HepG2 (cell line): ENCODE results near the gene UBE3D. TPM values are rescaled to one million over a fixed set of nuclear protein-coding genes. Genes with fewer than 3 reads are reported as not detected.

Source experiments
- AGO2 ChIP-seq: fragments of 200-400 bp; formaldehyde crosslinking; optimal IDR thresholded peaks from 2 replicates; pipeline ENCODE3; 2017; ENCODE audit warnings: mild to moderate bottlenecking, low read depth, low read length, moderate library complexity
- AHDC1 ChIP-seq: sonication (generic); formaldehyde crosslinking; IDR thresholded peaks from 2 replicates; pipeline ENCODE4 v1.5.1; 2020; ENCODE audit warnings: mild to moderate bottlenecking, missing genetic modification reagents, borderline replicate concordance
- EP300 ChIP-seq, 3 experiments: sonication (generic) in 1 of 3; formaldehyde crosslinking in 1 of 3; IDR thresholded peaks; 2 replicates each; pipeline versions ENCODE4 v1.5.1 to v1.6.1; 2011 to 2020; ENCODE audit warnings: low read depth in 2 of 3, low read length in 2 of 3, borderline replicate concordance in 1 of 3, improper control_type of control experiment in 1 of 3, mild to moderate bottlenecking in 1 of 3, missing genetic modification reagents in 1 of 3, moderate library complexity in 1 of 3
- FOXP4 ChIP-seq: sonication (generic); formaldehyde crosslinking; IDR thresholded peaks from 2 replicates; pipeline ENCODE4 v1.4.0; 2020; ENCODE audit warnings: missing genetic modification reagents
- NAIF1 ChIP-seq: sonication (generic); formaldehyde crosslinking; IDR thresholded peaks from 2 replicates; pipeline ENCODE4 v1.5.0; 2020; ENCODE audit warnings: mild to moderate bottlenecking, missing genetic modification reagents, borderline replicate concordance
- PHF8 ChIP-seq: sonication (generic); formaldehyde crosslinking; IDR thresholded peaks from 2 replicates; pipeline ENCODE4 v1.5.0; 2020; ENCODE audit warnings: missing genetic modification reagents
- SNAPC5 ChIP-seq: sonication (generic); formaldehyde crosslinking; IDR thresholded peaks from 2 replicates; pipeline ENCODE4 v1.8.1; 2023; ENCODE audit warnings: mild to moderate bottlenecking, missing genetic modification reagents, borderline replicate concordance
- TCF12 ChIP-seq, 2 experiments: fragments of 450-650 bp in 1 of 2; sonication (generic) in 1 of 2; formaldehyde crosslinking in 1 of 2; IDR thresholded peaks; 2 replicates each; pipeline versions ENCODE4 v1.6.1 to v1.8.0; 2017 to 2022; ENCODE audit warnings: antibody characterized with exemption in 1 of 2, mild to moderate bottlenecking in 1 of 2, missing genetic modification reagents in 1 of 2, moderate library complexity in 1 of 2
- TIGD3 ChIP-seq: sonication (generic); formaldehyde crosslinking; IDR thresholded peaks from 2 replicates; pipeline ENCODE4 v1.5.1; 2020; ENCODE audit warnings: mild to moderate bottlenecking, missing genetic modification reagents, borderline replicate concordance
- TRAFD1 ChIP-seq: sonication (generic); formaldehyde crosslinking; IDR thresholded peaks from 2 replicates; pipeline ENCODE4 v1.5.1; 2020; ENCODE audit warnings: missing genetic modification reagents, mild to moderate bottlenecking, borderline replicate concordance
- ZNF234 ChIP-seq: sonication (generic); formaldehyde crosslinking; conservative IDR thresholded peaks from 2 replicates; pipeline ENCODE4 v1.5.1; 2020; ENCODE audit warnings: mild to moderate bottlenecking, missing genetic modification reagents
- ZNF558 ChIP-seq: sonication (generic); formaldehyde crosslinking; IDR thresholded peaks from 2 replicates; pipeline ENCODE4 v1.9.0; 2022; ENCODE audit warnings: mild to moderate bottlenecking, missing genetic modification reagents, borderline replicate concordance
- ZNF709 ChIP-seq: sonication (generic); formaldehyde crosslinking; IDR thresholded peaks from 2 replicates; pipeline ENCODE4 v1.5.0; 2020; ENCODE audit warnings: mild to moderate bottlenecking, missing genetic modification reagents
- ZNF720 ChIP-seq: sonication (generic); formaldehyde crosslinking; IDR thresholded peaks from 2 replicates; pipeline ENCODE4 v1.4.0; 2020; ENCODE audit warnings: missing genetic modification reagents
- polyA plus RNA-seq, 8 experiments: library from polyadenylated mRNA; depleted of rRNA in 3 of 8; stranded (reverse) in 7 of 8; unstranded in 1 of 8; fragments of >200 nt; fragmentation: Illumina TruSeq in 4 of 8; extraction: Trizol in 4 of 8; gene quantifications; 2 replicates each; pipeline versions ENCODE4 v1.2.1 to v1.2.3, GENCODE V29; 2011 to 2016; ENCODE audit warnings: low read depth in 4 of 8, missing spikeins in 1 of 8, mixed read lengths in 1 of 8; ENCODE audit not compliant: insufficient read depth in 1 of 8
- total RNA-seq, 5 experiments: library from RNA; depleted of rRNA; stranded (reverse); fragments of >200 nt; fragmentation: Illumina TruSeq; extraction: Trizol; gene quantifications; 2 replicates each; pipeline ENCODE4 v1.2.3, GENCODE V29; 2016; ENCODE audit warnings: low read depth in 1 of 5

UBE3D gene
- total and polyA plus RNA-seq, 2 of the 13 experiments (the other 11 are each of a cell fraction or from before 2014, with no cell fraction given), result 5.1 to 11.4 TPM

- TF ChIP-seq AHDC1 (CRISPR knock-in tag) (no peak), SNAPC5 (CRISPR knock-in tag) (0 out of 2 replicates have a peak, but pooled peaks have one; percentile 43), NAIF1 (CRISPR knock-in tag) (peak; percentile 52; the same call in 1 of the 2 replicates), ZNF709 (CRISPR knock-in tag) (peak; percentile 81; the same call in 1 of the 2 replicates), FOXP4 (no peak), TCF12 (IDR thresholded peaks at IDR 0.05) (no peak), TCF12 (CRISPR knock-in tag; IDR thresholded peaks at IDR 0.05) (peak; percentile 86; the same call in 1 of the 2 replicates), ZNF234 (no peak), ZNF558 (CRISPR knock-in tag) (peak; percentile 77; the same call in 1 of the 2 replicates), TIGD3 (CRISPR knock-in tag) (no peak), ZNF720 (CRISPR knock-in tag) (no peak), TRAFD1 (CRISPR knock-in tag) (no peak), EP300 (IDR thresholded peaks at IDR 0.05; ENCODE audit: low read depth in 2 of 2, low read length in 2 of 2) (no peak; a peak in 1 of 4 replicates), EP300 (CRISPR knock-in tag; IDR thresholded peaks at IDR 0.05; ENCODE audit: borderline replicate concordance) (0 out of 2 replicates have a peak, but pooled peaks have one; percentile 25), PHF8 (CRISPR knock-in tag) (peak; percentile 89), AGO2 (no peak)
Measured at GRCh38 chr6:83065511-83066192, at the start of gene UBE3D (continued).
